HEK293 (cell line): ENCODE results near the gene ZXDC.

Experiments used
- CTCF ChIA-PET: fragments of 350-600 bp; formaldehyde crosslinking; extraction: SDS; loops from one replicate; lab custom pipeline; 2021; ENCODE audit warnings: antibody characterized with exemption; lab: Yijun Ruan, JAX
- POLR2A ChIA-PET: fragments of 300-600 bp; formaldehyde crosslinking; extraction: SDS; loops from one replicate; lab custom pipeline; 2020; ENCODE audit warnings: antibody characterized with exemption, inconsistent platforms; lab: Yijun Ruan, JAX
- H3K27ac ChIP-seq: fragments of 200-500 bp; sonication (Bioruptor generic); 2 replicates; pipeline ENCODE4 v1.5.1; 2014; ENCODE audit warnings: low read depth, low read length, control low read depth, inconsistent platforms; ENCODE audit errors: extremely low read depth
- H3K36me3 ChIP-seq, 2 experiments: fragments of 200-500 bp in 1 of 2; sonication (Bioruptor generic) in 1 of 2; 1 replicate in 1 of 2; 2 replicates in 1 of 2; pipeline ENCODE4 v1.5.1; 2014 to 2017; ENCODE audit warnings: inconsistent platforms in 2 of 2, low read length in 2 of 2; ENCODE audit not compliant: control insufficient read depth in 2 of 2, insufficient read depth in 1 of 2
- H3K4me1 ChIP-seq: fragments of 200-500 bp; sonication (Bioruptor generic); 2 replicates; pipeline ENCODE4 v1.5.1; 2014; ENCODE audit warnings: mild to moderate bottlenecking, low read length, inconsistent platforms; ENCODE audit not compliant: control insufficient read depth, insufficient read depth
- H3K4me3 ChIP-seq: 2 replicates; pipeline ENCODE4 v1.5.1; 2011; ENCODE audit warnings: low read depth, mild to moderate bottlenecking, control low read depth, low read length, moderate library complexity
- H3K9me3 ChIP-seq: fragments of 200-500 bp; sonication (Bioruptor generic); 2 replicates; pipeline ENCODE4 v1.5.1; 2014; ENCODE audit warnings: low read depth, low read length, inconsistent platforms; ENCODE audit not compliant: control insufficient read depth, insufficient read depth
- BCL11A ChIP-seq: fragments of 450-650 bp; formaldehyde crosslinking; IDR thresholded peaks from 2 replicates; pipeline ENCODE4 v1.5.1; 2016; ENCODE audit warnings: low read depth, missing biosample characterization, missing genetic modification characterization
- KLF1 ChIP-seq: fragments of 450-650 bp; formaldehyde crosslinking; IDR thresholded peaks from 2 replicates; pipeline ENCODE4 v1.5.1; 2016; ENCODE audit warnings: missing biosample characterization, missing genetic modification characterization
- MZF1 ChIP-seq: fragments of 450-650 bp; formaldehyde crosslinking; IDR thresholded peaks from 2 replicates; pipeline ENCODE4 v1.5.1; 2017; ENCODE audit warnings: missing biosample characterization, missing genetic modification characterization, borderline replicate concordance
- ZNF157 ChIP-seq: fragments of 450-650 bp; formaldehyde crosslinking; IDR thresholded peaks from 2 replicates; pipeline ENCODE4 v1.5.1; 2016; ENCODE audit warnings: missing biosample characterization, missing genetic modification characterization
- ZNF214 ChIP-seq: fragments of 450-650 bp; formaldehyde crosslinking; IDR thresholded peaks from 2 replicates; pipeline ENCODE4 v1.5.1; 2017; ENCODE audit warnings: missing biosample characterization, mild to moderate bottlenecking, missing genetic modification characterization, borderline replicate concordance
- ZNF549 ChIP-seq: fragments of 450-650 bp; IDR thresholded peaks from 2 replicates; pipeline ENCODE4 v1.5.1; 2018; ENCODE audit warnings: missing biosample characterization, missing genetic modification characterization, mild to moderate bottlenecking, inconsistent platforms, moderate library complexity
- ZNF555 ChIP-seq: fragments of 450-650 bp; formaldehyde crosslinking; conservative IDR thresholded peaks from 2 replicates; pipeline ENCODE4 v1.5.1; 2017; ENCODE audit warnings: missing biosample characterization, mild to moderate bottlenecking, missing genetic modification characterization, inconsistent platforms
- ZNF558 ChIP-seq: fragments of 450-650 bp; formaldehyde crosslinking; IDR thresholded peaks from 2 replicates; pipeline ENCODE4 v1.5.1; 2016; ENCODE audit warnings: missing biosample characterization, missing genetic modification characterization
- ZNF571 ChIP-seq: fragments of 450-650 bp; formaldehyde crosslinking; IDR thresholded peaks from 2 replicates; pipeline ENCODE4 v1.5.0; 2017; ENCODE audit warnings: missing biosample characterization, missing genetic modification characterization
- ZNF639 ChIP-seq: fragments of 450-650 bp; formaldehyde crosslinking; IDR thresholded peaks from 2 replicates; pipeline ENCODE4 v1.5.1; 2016; ENCODE audit warnings: missing biosample characterization, missing genetic modification characterization
- ZSCAN4 ChIP-seq: fragments of 450-650 bp; formaldehyde crosslinking; IDR thresholded peaks from 2 replicates; pipeline ENCODE4 v1.5.1; 2017; ENCODE audit warnings: missing biosample characterization, missing genetic modification characterization
- TF ChIP-seq, protein P1 (sequence below): fragments of 450-650 bp; formaldehyde crosslinking; IDR thresholded peaks from 2 replicates; pipeline ENCODE4 v1.5.1; 2016; ENCODE audit warnings: missing biosample characterization, missing genetic modification characterization
- TF ChIP-seq, protein P2 (sequence below): fragments of 450-650 bp; IDR thresholded peaks from 2 replicates; pipeline ENCODE4 v1.5.1; 2018; ENCODE audit warnings: missing biosample characterization, mild to moderate bottlenecking, missing genetic modification characterization
- TF ChIP-seq, protein P3 (sequence below): fragments of 450-650 bp; formaldehyde crosslinking; IDR thresholded peaks from 2 replicates; pipeline ENCODE4 v1.5.1; 2016; ENCODE audit warnings: missing biosample characterization, missing genetic modification characterization, borderline replicate concordance
- TF ChIP-seq, protein P4 (sequence below): fragments of 450-650 bp; formaldehyde crosslinking; IDR thresholded peaks from 2 replicates; pipeline ENCODE4 v1.5.1; 2017; ENCODE audit warnings: missing biosample characterization, missing genetic modification characterization
- TF ChIP-seq, protein P5 (sequence below): fragments of 450-650 bp; formaldehyde crosslinking; IDR thresholded peaks from 2 replicates; pipeline ENCODE4 v1.5.1; 2016; ENCODE audit warnings: missing biosample characterization, missing genetic modification characterization

The ZXDC gene

DNA sequence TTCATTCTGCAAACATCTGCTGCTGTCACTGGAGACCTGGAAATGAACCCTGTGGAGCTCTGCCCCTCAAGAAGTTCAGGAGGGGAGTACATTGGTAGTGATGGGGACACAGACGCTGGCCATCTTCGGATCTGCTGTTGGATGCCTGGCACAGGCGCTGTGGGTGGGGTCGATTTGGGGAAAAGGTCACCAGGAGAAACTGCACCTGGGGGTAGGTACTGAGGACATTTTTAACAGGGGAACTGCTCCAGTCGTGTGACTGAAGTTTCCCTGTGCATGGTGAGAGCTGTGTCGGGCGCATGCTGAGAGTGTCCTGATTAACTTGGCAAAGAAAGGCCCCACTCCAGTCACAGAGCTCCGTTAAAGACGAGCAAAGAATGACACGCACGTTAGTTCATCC lies 38.5 kb upstream of the ZXDC start:
- H3K9me3 ChIP-seq: no peaks in the 10 kb centered on the region
- no peak overlapping the region for H3K27ac ChIP-seq
- no peaks in the 10 kb centered on the region for H3K4me1 ChIP-seq
- no peak overlapping the region for H3K4me3 ChIP-seq
- ChIA-PET CTCF (no interaction called here), POLR2A (interaction anchor here (0.5 kb wide), 1 partner anchor 38 kb away, joined by 3 read pairs; no protein-coding TSS in a partner anchor)
- H3K36me3 ChIP-seq: no peaks in the 10 kb centered on the region
- no peak for TF ChIP-seq ZNF558 (tag by site-specific recombination)
- no peak for TF ChIP-seq ZNF214
- TF ChIP-seq ZNF549 (tag by site-specific recombination): no peak
- TF ChIP-seq, protein P1, sequence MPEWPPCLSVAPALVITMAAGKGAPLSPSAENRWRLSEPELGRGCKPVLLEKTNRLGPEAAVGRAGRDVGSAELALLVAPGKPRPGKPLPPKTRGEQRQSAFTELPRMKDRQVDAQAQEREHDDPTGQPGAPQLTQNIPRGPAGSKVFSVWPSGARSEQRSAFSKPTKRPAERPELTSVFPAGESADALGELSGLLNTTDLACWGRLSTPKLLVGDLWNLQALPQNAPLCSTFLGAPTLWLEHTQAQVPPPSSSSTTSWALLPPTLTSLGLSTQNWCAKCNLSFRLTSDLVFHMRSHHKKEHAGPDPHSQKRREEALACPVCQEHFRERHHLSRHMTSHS (tag by site-specific recombination): no peak
- TF ChIP-seq MZF1 (tag by site-specific recombination): no peak
- no peak for TF ChIP-seq ZNF157 (tag by site-specific recombination)
- no peak for TF ChIP-seq ZNF571 (tag by site-specific recombination)
- TF ChIP-seq ZNF555 (tag by site-specific recombination): no peak
- no peak for TF ChIP-seq ZNF639 (tag by site-specific recombination)
- TF ChIP-seq KLF1 (tag by site-specific recombination): no peak
- TF ChIP-seq, protein P2, sequence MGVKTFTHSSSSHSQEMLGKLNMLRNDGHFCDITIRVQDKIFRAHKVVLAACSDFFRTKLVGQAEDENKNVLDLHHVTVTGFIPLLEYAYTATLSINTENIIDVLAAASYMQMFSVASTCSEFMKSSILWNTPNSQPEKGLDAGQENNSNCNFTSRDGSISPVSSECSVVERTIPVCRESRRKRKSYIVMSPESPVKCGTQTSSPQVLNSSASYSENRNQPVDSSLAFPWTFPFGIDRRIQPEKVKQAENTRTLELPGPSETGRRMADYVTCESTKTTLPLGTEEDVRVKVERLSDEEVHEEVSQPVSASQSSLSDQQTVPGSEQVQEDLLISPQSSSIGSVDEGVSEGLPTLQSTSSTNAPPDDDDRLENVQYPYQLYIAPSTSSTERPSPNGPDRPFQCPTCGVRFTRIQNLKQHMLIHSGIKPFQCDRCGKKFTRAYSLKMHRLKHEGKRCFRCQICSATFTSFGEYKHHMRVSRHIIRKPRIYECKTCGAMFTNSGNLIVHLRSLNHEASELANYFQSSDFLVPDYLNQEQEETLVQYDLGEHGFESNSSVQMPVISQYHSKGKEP: no peak

GRCh38 chr3:126512916-126513650 lies 37.4 kb upstream of the ZXDC start:
- POLR2A ChIA-PET: no interaction called here
- Histone ChIP-seq H3K27ac (no peak overlapping the region), H3K36me3 (no peaks in the 10 kb centered on the region), H3K9me3 (no peaks in the 10 kb centered on the region), H3K4me1 (no peaks in the 10 kb centered on the region), H3K4me3 (no peak overlapping the region)
- CTCF ChIA-PET: no interaction called here
- TF ChIP-seq BCL11A: no peak
- no peak for TF ChIP-seq ZSCAN4 (tag by site-specific recombination)
- TF ChIP-seq, protein P3, sequence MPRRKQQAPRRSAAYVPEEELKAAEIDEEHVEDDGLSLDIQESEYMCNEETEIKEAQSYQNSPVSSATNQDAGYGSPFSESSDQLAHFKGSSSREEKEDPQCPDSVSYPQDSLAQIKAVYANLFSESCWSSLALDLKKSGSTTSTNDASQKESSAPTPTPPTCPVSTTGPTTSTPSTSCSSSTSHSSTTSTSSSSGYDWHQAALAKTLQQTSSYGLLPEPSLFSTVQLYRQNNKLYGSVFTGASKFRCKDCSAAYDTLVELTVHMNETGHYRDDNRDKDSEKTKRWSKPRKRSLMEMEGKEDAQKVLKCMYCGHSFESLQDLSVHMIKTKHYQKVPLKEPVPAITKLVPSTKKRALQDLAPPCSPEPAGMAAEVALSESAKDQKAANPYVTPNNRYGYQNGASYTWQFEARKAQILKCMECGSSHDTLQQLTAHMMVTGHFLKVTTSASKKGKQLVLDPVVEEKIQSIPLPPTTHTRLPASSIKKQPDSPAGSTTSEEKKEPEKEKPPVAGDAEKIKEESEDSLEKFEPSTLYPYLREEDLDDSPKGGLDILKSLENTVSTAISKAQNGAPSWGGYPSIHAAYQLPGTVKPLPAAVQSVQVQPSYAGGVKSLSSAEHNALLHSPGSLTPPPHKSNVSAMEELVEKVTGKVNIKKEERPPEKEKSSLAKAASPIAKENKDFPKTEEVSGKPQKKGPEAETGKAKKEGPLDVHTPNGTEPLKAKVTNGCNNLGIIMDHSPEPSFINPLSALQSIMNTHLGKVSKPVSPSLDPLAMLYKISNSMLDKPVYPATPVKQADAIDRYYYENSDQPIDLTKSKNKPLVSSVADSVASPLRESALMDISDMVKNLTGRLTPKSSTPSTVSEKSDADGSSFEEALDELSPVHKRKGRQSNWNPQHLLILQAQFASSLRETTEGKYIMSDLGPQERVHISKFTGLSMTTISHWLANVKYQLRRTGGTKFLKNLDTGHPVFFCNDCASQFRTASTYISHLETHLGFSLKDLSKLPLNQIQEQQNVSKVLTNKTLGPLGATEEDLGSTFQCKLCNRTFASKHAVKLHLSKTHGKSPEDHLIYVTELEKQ: no peak
- TF ChIP-seq, protein P4, sequence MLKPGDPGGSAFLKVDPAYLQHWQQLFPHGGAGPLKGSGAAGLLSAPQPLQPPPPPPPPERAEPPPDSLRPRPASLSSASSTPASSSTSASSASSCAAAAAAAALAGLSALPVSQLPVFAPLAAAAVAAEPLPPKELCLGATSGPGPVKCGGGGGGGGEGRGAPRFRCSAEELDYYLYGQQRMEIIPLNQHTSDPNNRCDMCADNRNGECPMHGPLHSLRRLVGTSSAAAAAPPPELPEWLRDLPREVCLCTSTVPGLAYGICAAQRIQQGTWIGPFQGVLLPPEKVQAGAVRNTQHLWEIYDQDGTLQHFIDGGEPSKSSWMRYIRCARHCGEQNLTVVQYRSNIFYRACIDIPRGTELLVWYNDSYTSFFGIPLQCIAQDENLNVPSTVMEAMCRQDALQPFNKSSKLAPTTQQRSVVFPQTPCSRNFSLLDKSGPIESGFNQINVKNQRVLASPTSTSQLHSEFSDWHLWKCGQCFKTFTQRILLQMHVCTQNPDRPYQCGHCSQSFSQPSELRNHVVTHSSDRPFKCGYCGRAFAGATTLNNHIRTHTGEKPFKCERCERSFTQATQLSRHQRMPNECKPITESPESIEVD: no peak
- TF ChIP-seq, protein P5, sequence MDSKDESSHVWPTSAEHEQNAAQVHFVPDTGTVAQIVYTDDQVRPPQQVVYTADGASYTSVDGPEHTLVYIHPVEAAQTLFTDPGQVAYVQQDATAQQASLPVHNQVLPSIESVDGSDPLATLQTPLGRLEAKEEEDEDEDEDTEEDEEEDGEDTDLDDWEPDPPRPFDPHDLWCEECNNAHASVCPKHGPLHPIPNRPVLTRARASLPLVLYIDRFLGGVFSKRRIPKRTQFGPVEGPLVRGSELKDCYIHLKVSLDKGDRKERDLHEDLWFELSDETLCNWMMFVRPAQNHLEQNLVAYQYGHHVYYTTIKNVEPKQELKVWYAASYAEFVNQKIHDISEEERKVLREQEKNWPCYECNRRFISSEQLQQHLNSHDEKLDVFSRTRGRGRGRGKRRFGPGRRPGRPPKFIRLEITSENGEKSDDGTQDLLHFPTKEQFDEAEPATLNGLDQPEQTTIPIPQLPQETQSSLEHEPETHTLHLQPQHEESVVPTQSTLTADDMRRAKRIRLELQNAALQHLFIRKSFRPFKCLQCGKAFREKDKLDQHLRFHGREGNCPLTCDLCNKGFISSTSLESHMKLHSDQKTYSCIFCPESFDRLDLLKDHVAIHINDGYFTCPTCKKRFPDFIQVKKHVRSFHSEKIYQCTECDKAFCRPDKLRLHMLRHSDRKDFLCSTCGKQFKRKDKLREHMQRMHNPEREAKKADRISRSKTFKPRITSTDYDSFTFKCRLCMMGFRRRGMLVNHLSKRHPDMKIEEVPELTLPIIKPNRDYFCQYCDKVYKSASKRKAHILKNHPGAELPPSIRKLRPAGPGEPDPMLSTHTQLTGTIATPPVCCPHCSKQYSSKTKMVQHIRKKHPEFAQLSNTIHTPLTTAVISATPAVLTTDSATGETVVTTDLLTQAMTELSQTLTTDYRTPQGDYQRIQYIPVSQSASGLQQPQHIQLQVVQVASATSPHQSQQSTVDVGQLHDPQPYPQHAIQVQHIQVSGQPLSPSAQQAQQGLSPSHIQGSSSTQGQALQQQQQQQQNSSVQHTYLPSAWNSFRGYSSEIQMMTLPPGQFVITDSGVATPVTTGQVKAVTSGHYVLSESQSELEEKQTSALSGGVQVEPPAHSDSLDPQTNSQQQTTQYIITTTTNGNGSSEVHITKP (tag by site-specific recombination): no peak
